ENCODE results near the gene KLHL10.

Gene KLHL10

GRCh38 chr17:41816637-41817320 is 20.8 kb upstream of the KLHL10 start:
- no peak for DNase-seq (ENCODE audit: low read depth)
- no peak for TF ChIP-seq CTCF (IDR thresholded peaks at IDR 0.05; ENCODE audit: low read depth, low read length, missing control alignments)

GRCh38 chr17:41818024-41818423 is 19.6 kb upstream of the KLHL10 start:
- DNase-seq (ENCODE audit: low read depth): no peak
- no peak for TF ChIP-seq CTCF (IDR thresholded peaks at IDR 0.05; ENCODE audit: low read depth, low read length, missing control alignments)
- H3K4me3 ChIP-seq (ENCODE audit: low read depth, low read length): no peak overlapping the region

More at GRCh38 chr17:41816637-41817320, 20.8 kb upstream of the KLHL10 start:
- no peak overlapping the region for H3K4me3 ChIP-seq (ENCODE audit: low read depth, low read length)

GRCh38 chr17:41821776-41822175 is 15.8 kb upstream of the KLHL10 start:
- H3K4me3 ChIP-seq (ENCODE audit: low read depth, low read length): no peak overlapping the region
- TF ChIP-seq CTCF (IDR thresholded peaks at IDR 0.05; ENCODE audit: low read depth, low read length, missing control alignments): no peak
- DNase-seq (ENCODE audit: low read depth): no peak

GRCh38 chr17:41822216-41823140 is 15.1 kb upstream of the KLHL10 start:
- TF ChIP-seq CTCF (IDR thresholded peaks at IDR 0.05; ENCODE audit: low read depth, low read length, missing control alignments): no peak
- DNase-seq (ENCODE audit: low read depth): no peak
- no peak overlapping the region for H3K4me3 ChIP-seq (ENCODE audit: low read depth, low read length)

- TF ChIP-seq CTCF (IDR thresholded peaks at IDR 0.05; ENCODE audit: low read depth, low read length, missing control alignments): no peak
- H3K4me3 ChIP-seq (ENCODE audit: low read depth, low read length): no peak overlapping the region
- DNase-seq (ENCODE audit: low read depth): no peak
Observed at GRCh38 chr17:41823141-41823524, 14.5 kb upstream of the KLHL10 start.

GRCh38 chr17:41823580-41823979 is 14.0 kb upstream of the KLHL10 start:
- no peak overlapping the region for H3K4me3 ChIP-seq (ENCODE audit: low read depth, low read length)
- no peak for TF ChIP-seq CTCF (IDR thresholded peaks at IDR 0.05; ENCODE audit: low read depth, low read length, missing control alignments)
- DNase-seq (ENCODE audit: low read depth): no peak

All from GM12864 (cell line).